A673 (cell line): ENCODE data around the gene RSPH6A. TPM values are rescaled to one million over a fixed set of nuclear protein-coding genes. Genes with fewer than 3 reads are reported as not detected.
"Not testable (repeated sequence)": the region's sequence is repeated elsewhere in the genome, so short reads cannot be mapped to it uniquely, and the experiment has no call there.

Source experiments
- BruUV-seq: library from RNA; stranded (reverse); fragments of 400-500 nt; replicated peaks from 2 replicates; lab custom pipeline; 2021; lab: Mats Ljungman, UMichigan
- CTCF ChIA-PET: fragments of 300-600 bp; sonication (Branson Sonifier 250); formaldehyde crosslinking; loops from one replicate; lab custom pipeline; 2022; ENCODE audit warnings: antibody characterized with exemption; lab: Charles Lee
- POLR2A ChIA-PET: fragments of 300-600 bp; sonication (Branson Sonifier 250); formaldehyde crosslinking; loops from one replicate; lab custom pipeline; 2022; ENCODE audit warnings: antibody characterized with exemption; ENCODE audit not compliant: low non-redundant PET; lab: Charles Lee
- DNase-seq: peaks from one replicate; pipeline ENCODE4 v3.0.0-alpha.2; 2015; ENCODE audit warnings: low spot score
- H3K27ac ChIP-seq: fragments of 200-600 bp; sonication (generic); 2 replicates; pipeline ENCODE4 v1.5.1; 2016; ENCODE audit warnings: mixed run types, low read depth, mild to moderate bottlenecking, mixed read lengths, antibody characterized with exemption, low read length; ENCODE audit not compliant: poor library complexity, severe bottlenecking
- H3K27me3 ChIP-seq: fragments of 200-600 bp; sonication (generic); replicated peaks from 2 replicates; pipeline ENCODE4 v1.6.1; 2017; ENCODE audit warnings: mixed run types, low read depth, mild to moderate bottlenecking, mixed read lengths, antibody characterized with exemption, low read length; ENCODE audit not compliant: insufficient read depth, poor library complexity
- H3K36me3 ChIP-seq: fragments of 200-600 bp; sonication (generic); 2 replicates; pipeline ENCODE4 v1.6.1; 2016; ENCODE audit warnings: mixed run types, mild to moderate bottlenecking, mixed read lengths, antibody characterized with exemption, low read length; ENCODE audit not compliant: insufficient read depth, poor library complexity, severe bottlenecking
- H3K4me1 ChIP-seq: fragments of 200-600 bp; sonication (generic); 2 replicates; pipeline ENCODE4 v1.6.1; 2017; ENCODE audit warnings: mixed run types, mild to moderate bottlenecking, mixed read lengths, antibody characterized with exemption, low read length; ENCODE audit not compliant: insufficient read depth, poor library complexity, severe bottlenecking
- H3K4me3 ChIP-seq: fragments of 200-600 bp; sonication (generic); 2 replicates; pipeline ENCODE4 v1.5.1; 2016; ENCODE audit warnings: low read depth, mixed run types, mild to moderate bottlenecking, mixed read lengths, low read length; ENCODE audit not compliant: poor library complexity, severe bottlenecking
- H3K9me3 ChIP-seq: fragments of 200-600 bp; sonication (generic); 2 replicates; pipeline ENCODE4 v1.6.1; 2016; ENCODE audit warnings: mixed run types, low read depth, mild to moderate bottlenecking, mixed read lengths, antibody characterized with exemption, low read length; ENCODE audit not compliant: poor library complexity, severe bottlenecking
- CTCF ChIP-seq: fragments of 300-800, 200-600 bp; sonication (generic); conservative IDR thresholded peaks from 2 replicates; pipeline ENCODE4 v1.5.1; 2017; ENCODE audit warnings: low read depth, mild to moderate bottlenecking, antibody characterized with exemption, low read length, moderate library complexity, mixed read lengths
- EZH2 ChIP-seq: fragments of 200-600 bp; sonication (generic); IDR thresholded peaks from 2 replicates; pipeline ENCODE4 v1.6.1; 2017; ENCODE audit warnings: borderline replicate concordance, low read depth, mild to moderate bottlenecking, mixed read lengths, antibody characterized with exemption, low read length; ENCODE audit not compliant: poor library complexity, severe bottlenecking
- intact Hi-C: fragments of 100-400 bp; cut with micrococcal nuclease; formaldehyde crosslinking; loops from one replicate; pipeline ENCODE4 v1.10.0; 2022; ENCODE audit not compliant: unreplicated experiment
- total RNA-seq: library from RNA; stranded (reverse); gene quantifications from 2 replicates; pipeline ENCODE4 v1.2.3, GENCODE V29; 2021

Gene RSPH6A
- total RNA-seq, 1 experiment from 2014 or later, result 0.19 TPM

GRCh38 chr19:45753548-45753947 lies 61.6 kb downstream of the RSPH6A start:
- no peak overlapping the region for H3K4me3 ChIP-seq
- intact Hi-C loops, result no loop called here
- DNase-seq, result no peak
- CTCF ChIA-PET, result no interaction called here
- H3K36me3 ChIP-seq, result no peaks in the 10 kb centered on the region
- no peaks in the 10 kb centered on the region for H3K27me3 ChIP-seq
- TF ChIP-seq CTCF (no peak), EZH2 (no peak)
- no peak overlapping the region for H3K27ac ChIP-seq
- no peaks in the 10 kb centered on the region for H3K9me3 ChIP-seq
- H3K4me1 ChIP-seq, result no peaks in the 10 kb centered on the region
- POLR2A ChIA-PET, result interaction anchor here (0.6 kb wide), 1 partner anchor 26 kb away, joined by 3 read pairs; no protein-coding TSS in a partner anchor
- BruUV-seq, result no TSS peak

- no peak overlapping the region for H3K4me3 ChIP-seq
- POLR2A ChIA-PET, result no interaction called here
- no peak for DNase-seq
- TF ChIP-seq CTCF (no peak), EZH2 (no peak)
- no peak overlapping the region for H3K27ac ChIP-seq
- H3K4me1 ChIP-seq, result no peaks in the 10 kb centered on the region
- intact Hi-C loops, result no loop called here
- no peaks in the 10 kb centered on the region for H3K27me3 ChIP-seq
- H3K9me3 ChIP-seq, result no peaks in the 10 kb centered on the region
- CTCF ChIA-PET, result no interaction called here
- no peaks in the 10 kb centered on the region for H3K36me3 ChIP-seq
- BruUV-seq, result no TSS peak
These were observed 62.5 kb downstream of the RSPH6A start for GRCh38 chr19:45752639-45753038.

- POLR2A ChIA-PET, result interaction anchor here (0.6 to 0.7 kb wide), 2 partner anchors 9 to 16 kb away, joined by 4 to 8 read pairs; no protein-coding TSS in a partner anchor
These were observed 63.6 kb downstream of the RSPH6A start for GRCh38 chr19:45751483-45751882.

GRCh38 chr19:45747513-45747912 lies 67.6 kb downstream of the RSPH6A start:
- intact Hi-C loops, result no loop called here
- ChIA-PET POLR2A (no interaction called here), CTCF (no interaction called here)
- H3K4me1 ChIP-seq, result no peaks in the 10 kb centered on the region
- BruUV-seq, result no TSS peak
- no peak for DNase-seq
- H3K27me3 ChIP-seq, result no peaks in the 10 kb centered on the region
- no peak for TF ChIP-seq EZH2
- TF ChIP-seq CTCF, result no peak
- no peaks in the 10 kb centered on the region for H3K9me3 ChIP-seq
- H3K27ac ChIP-seq, result no peak overlapping the region
- no peak overlapping the region for H3K4me3 ChIP-seq
- no peaks in the 10 kb centered on the region for H3K36me3 ChIP-seq

More at GRCh38 chr19:45751483-45751882, 63.6 kb downstream of the RSPH6A start:
- H3K36me3 ChIP-seq, BruUV-seq, H3K27ac ChIP-seq, H3K27me3 ChIP-seq, intact Hi-C loops, H3K9me3 ChIP-seq, H3K4me1 ChIP-seq, H3K4me3 ChIP-seq, DNase-seq: not testable (repeated sequence)
- CTCF ChIA-PET, result interaction anchor here (0.6 kb wide), 1 partner anchor 1006 kb away, joined by 11 read pairs; no protein-coding TSS in a partner anchor
